BLaER1 (cell line): Measurements from ENCODE around the gene MMEL1.

ENCODE experiments used
- H3K27ac ChIP-seq: shearing (Covaris generic); formaldehyde crosslinking; 2 replicates; pipeline ENCODE4 v1.8.1; 2022
- H3K27me3 ChIP-seq: shearing (Covaris generic); formaldehyde crosslinking; 2 replicates; pipeline ENCODE4 v1.8.1; 2022
- H3K36me3 ChIP-seq: shearing (Covaris generic); formaldehyde crosslinking; 2 replicates; pipeline ENCODE4 v1.8.1; 2022
- H3K4me1 ChIP-seq: shearing (Covaris generic); formaldehyde crosslinking; 2 replicates; pipeline ENCODE4 v1.8.1; 2022
- H3K4me2 ChIP-seq: shearing (Covaris generic); formaldehyde crosslinking; 2 replicates; pipeline ENCODE4 v1.8.1; 2022
- H3K4me3 ChIP-seq: shearing (Covaris generic); formaldehyde crosslinking; 2 replicates; pipeline ENCODE4 v1.8.1; 2022
- H3K9ac ChIP-seq: shearing (Covaris generic); formaldehyde crosslinking; 2 replicates; pipeline ENCODE4 v1.8.1; 2022
- H3K9me3 ChIP-seq: shearing (Covaris generic); formaldehyde crosslinking; 2 replicates; pipeline ENCODE4 v1.8.1; 2022
- H4K20me1 ChIP-seq: shearing (Covaris generic); formaldehyde crosslinking; 2 replicates; pipeline ENCODE4 v1.8.1; 2022
- Cebpa-rat ChIP-seq: shearing (Covaris generic); IDR thresholded peaks from 2 replicates; pipeline ENCODE4 v1.8.1; 2022

MMEL1 gene

DNA sequence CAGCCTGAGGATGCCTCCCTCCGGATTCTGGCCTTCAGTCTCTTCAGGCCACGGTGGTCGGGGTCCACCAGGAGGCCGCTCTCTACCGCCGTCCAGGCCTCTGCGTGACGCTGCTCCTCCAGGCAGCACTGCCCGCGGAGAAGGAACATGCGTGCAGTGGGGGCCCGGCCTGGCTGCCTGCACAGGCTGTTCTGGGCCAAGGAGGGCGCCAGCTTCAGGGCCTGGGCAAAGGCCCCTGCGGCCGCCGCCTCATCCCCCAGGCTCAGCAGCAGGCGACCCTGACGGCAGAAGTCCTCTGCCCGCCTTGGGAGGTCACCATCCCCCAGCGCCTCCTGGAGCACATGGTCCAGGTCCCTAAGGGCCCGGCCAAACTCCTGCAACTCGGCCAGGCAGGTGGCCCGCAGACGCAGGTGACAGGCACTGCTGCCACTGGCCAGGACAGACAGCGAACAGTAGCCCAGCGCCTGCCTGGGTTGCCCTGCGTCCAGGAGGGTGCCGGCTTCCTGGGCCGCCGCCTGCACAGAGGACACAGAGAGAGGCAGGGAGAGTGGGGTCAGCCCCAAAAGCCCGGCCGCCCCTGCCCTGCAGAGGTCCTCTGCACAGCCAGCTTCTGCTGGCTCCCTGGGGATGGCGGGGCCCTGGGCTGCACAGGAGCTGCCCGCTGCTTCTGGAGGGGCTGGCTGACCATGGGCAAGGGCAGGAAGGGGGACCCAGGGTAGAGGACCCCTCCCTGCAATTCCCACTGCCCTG is 8.7 kb upstream of the MMEL1 start:
- peak overlapping the region; percentile 98 for H3K4me2 ChIP-seq
- peaks cover 18% of the 10 kb centered on the region for H3K9me3 ChIP-seq
- peak overlapping the region; percentile 78 for H3K9ac ChIP-seq
- peak overlapping the region; percentile 86 for H3K27ac ChIP-seq
- peaks cover 27% of the 10 kb centered on the region for H3K4me1 ChIP-seq
- no peak for TF ChIP-seq Cebpa-rat
- peaks cover 18% of the 10 kb centered on the region for H4K20me1 ChIP-seq
- no peaks in the 10 kb centered on the region for H3K36me3 ChIP-seq
- peaks cover 31% of the 10 kb centered on the region for H3K27me3 ChIP-seq
- H3K4me3 ChIP-seq, result peak overlapping the region; percentile 79

DNA sequence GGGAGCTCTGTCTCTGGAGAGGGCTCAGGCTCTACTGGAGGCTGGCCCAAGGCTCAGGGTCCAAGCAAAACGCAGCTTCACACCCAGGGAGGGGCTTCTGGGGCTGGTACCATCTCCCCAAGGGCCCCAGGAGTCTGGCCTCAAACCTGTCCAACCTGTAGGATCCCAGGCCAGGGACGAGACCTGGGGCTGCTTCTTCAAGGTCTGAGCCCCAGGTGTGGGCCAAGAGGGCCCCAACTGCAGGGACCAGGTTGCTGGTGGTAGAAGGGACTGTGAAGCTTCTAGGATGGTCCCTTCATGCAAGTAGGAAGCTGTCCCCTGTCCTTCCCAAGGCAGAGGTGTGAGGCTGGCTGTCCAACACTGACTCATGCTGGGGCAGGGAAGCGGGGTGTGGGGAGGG is 7.8 kb upstream of the MMEL1 start:
- no peak overlapping the region for H3K4me2 ChIP-seq
- no peaks in the 10 kb centered on the region for H3K36me3 ChIP-seq
- H3K9ac ChIP-seq, result no peak overlapping the region
- no peak for TF ChIP-seq Cebpa-rat
- H3K27me3 ChIP-seq, result peaks cover 22% of the 10 kb centered on the region
- peaks cover 27% of the 10 kb centered on the region for H3K4me1 ChIP-seq
- H3K27ac ChIP-seq, result no peak overlapping the region
- H3K4me3 ChIP-seq, result no peak overlapping the region
- H3K9me3 ChIP-seq, result peaks cover 25% of the 10 kb centered on the region
- H4K20me1 ChIP-seq, result peaks cover 18% of the 10 kb centered on the region

DNA sequence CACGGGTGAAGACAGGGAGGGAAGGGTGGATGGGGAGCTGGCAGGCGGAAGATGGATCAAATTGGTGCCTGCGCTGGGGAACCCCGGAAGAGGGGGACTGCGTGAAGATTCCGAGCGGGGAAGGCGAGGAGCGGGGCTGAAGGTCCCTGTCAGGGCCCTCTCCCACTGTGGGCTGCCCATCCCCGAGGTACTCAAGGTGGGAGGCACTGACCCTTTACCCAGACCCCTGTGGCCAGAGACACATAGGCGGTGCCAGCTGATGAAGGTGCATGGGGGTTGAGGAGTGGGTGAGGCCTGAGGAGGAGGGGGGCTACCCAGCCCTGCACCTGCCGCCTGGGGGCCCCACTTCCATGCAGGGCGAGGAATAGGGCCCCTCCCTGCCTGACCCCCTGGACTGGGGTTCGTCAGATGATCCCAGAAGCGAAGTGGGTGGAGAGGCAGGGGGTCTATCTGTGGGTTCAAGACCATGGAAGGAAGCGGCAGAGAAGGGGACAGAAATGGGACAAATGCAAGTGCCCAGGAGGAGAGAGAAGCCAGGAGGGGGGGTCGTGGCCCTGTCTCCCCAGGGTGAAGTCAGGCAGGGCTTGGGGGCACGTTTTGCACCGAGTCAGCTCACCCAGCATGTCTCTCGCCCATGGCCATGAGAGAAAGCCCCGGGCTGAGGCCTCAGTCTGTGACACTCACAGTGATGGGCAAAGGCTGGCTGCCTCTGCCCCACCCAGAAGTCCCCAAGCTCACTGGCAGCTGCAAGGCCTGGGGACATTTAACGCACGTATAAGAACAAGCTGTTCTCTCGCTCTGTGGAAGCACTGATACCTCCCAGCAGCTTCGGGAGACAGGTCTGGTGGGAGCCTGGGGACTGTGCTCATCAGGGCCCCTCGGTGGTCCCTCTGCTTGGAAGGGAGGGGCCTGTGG is 7.0 kb upstream of the MMEL1 start:
- TF ChIP-seq Cebpa-rat, result no peak
- peaks cover 31% of the 10 kb centered on the region for H3K9me3 ChIP-seq
- peaks cover 27% of the 10 kb centered on the region for H3K4me1 ChIP-seq
- no peak overlapping the region for H3K9ac ChIP-seq
- peaks cover 18% of the 10 kb centered on the region for H4K20me1 ChIP-seq
- no peak overlapping the region for H3K4me3 ChIP-seq
- no peaks in the 10 kb centered on the region for H3K36me3 ChIP-seq
- no peak overlapping the region for H3K27ac ChIP-seq
- H3K4me2 ChIP-seq, result no peak overlapping the region
- H3K27me3 ChIP-seq, result peaks cover 16% of the 10 kb centered on the region

DNA sequence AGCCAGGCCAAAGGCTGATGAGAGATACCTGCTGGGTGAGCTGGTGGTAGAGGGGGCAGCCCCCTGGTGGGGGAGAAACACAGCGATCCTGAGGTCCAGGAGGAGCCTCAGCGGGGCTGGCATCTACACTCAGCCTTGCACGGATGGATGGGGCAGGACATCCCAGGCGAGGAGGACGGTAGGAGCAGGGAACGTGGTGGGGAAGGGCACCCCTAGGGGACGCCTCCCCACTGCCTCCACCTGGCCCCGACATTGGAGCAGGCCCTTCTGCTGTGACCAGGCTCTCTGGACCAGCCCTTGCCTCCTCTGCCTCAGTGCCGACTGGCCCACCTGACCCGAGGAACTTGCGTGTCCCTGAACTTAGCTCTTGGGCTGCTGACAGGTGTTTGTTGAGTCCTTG is 6.4 kb upstream of the MMEL1 start:
- TF ChIP-seq Cebpa-rat, result no peak
- Histone ChIP-seq H3K9me3 (peaks cover 31% of the 10 kb centered on the region), H3K36me3 (no peaks in the 10 kb centered on the region), H3K4me3 (no peak overlapping the region), H3K9ac (no peak overlapping the region), H3K4me1 (peaks cover 27% of the 10 kb centered on the region), H4K20me1 (peaks cover 18% of the 10 kb centered on the region), H3K4me2 (no peak overlapping the region), H3K27ac (no peak overlapping the region), H3K27me3 (peaks cover 9% of the 10 kb centered on the region)

DNA sequence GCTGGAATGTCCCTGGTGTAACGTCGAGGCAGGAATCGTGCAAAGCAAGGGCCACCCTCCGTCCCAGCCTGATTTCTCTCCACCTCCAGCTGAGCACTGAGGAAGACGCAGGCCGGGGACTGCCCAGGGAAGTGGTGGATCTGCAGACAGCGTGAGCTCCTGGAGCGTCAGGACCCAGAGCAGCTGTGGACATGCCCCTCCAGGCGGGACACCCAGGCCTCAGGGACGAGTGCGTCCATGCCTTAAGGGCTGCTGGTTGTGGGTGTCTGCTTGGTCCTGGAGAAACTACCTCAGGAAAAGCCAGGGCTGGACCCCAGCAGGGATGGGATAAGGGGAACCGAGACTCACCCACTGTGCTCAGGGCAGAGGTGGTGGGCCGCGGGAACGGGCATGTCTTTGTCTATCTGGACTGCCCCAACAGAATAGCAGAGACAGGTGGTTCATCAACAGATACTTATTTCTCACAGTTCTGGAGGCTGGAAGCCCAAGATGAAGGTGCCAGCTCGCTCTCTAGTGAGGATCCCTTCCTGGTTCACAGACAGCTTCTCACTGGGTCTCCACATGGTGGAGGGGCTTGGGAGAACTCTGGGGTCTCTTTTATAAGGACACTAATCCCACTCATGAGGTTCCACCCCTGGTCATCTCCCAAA is 5.8 kb upstream of the MMEL1 start:
- TF ChIP-seq Cebpa-rat, result no peak
- Histone ChIP-seq H3K4me2 (no peak overlapping the region), H3K27ac (no peak overlapping the region)

DNA sequence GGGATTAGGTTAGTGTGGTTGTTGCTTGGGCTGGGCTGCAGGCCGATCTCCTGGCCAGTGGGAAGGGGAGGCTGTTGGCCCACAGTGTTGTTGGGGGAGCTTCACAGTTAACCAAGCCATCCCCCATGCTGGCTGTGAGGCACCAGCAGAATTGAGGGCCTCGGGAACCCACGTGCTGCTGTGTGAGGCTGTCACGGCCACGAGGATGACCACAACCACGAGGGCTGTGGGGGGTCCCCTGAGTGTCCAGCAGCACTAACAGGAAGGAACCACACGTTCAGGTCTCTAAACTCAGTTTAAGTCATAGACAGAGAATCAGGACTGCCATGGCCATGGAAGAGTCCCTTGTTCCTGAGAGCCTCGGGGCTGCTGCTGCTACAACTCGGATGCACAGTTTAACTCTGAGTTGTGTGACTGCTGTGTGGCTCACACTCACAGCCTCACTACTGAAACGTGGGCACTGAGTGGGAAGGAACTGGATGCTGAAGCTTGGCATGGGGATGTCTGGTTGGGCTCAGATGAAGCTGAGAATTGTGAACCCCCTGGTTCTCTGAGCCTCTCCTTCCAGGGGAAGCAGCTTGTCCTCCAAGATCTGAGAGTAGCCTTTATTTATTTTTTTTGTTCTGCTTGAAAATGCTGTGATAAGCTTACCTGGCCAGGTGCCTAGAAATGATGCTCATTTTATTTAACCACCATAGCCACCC is 4.8 kb upstream of the MMEL1 start:
- Histone ChIP-seq H3K4me1 (peaks cover 26% of the 10 kb centered on the region), H3K9me3 (peaks cover 31% of the 10 kb centered on the region), H4K20me1 (peaks cover 18% of the 10 kb centered on the region), H3K4me3 (no peak overlapping the region), H3K4me2 (no peak overlapping the region), H3K36me3 (no peaks in the 10 kb centered on the region), H3K9ac (no peak overlapping the region), H3K27ac (no peak overlapping the region), H3K27me3 (no peaks in the 10 kb centered on the region)
- TF ChIP-seq Cebpa-rat, result no peak

More for the DNA sequence above, 5.8 kb upstream of the MMEL1 start:
- H3K9me3 ChIP-seq, result peaks cover 31% of the 10 kb centered on the region
- H3K4me3 ChIP-seq, result no peak overlapping the region
- no peak overlapping the region for H3K9ac ChIP-seq
- H4K20me1 ChIP-seq, result peaks cover 18% of the 10 kb centered on the region
- H3K36me3 ChIP-seq, result no peaks in the 10 kb centered on the region
- peaks cover 24% of the 10 kb centered on the region for H3K4me1 ChIP-seq
- peaks cover 3% of the 10 kb centered on the region for H3K27me3 ChIP-seq

DNA sequence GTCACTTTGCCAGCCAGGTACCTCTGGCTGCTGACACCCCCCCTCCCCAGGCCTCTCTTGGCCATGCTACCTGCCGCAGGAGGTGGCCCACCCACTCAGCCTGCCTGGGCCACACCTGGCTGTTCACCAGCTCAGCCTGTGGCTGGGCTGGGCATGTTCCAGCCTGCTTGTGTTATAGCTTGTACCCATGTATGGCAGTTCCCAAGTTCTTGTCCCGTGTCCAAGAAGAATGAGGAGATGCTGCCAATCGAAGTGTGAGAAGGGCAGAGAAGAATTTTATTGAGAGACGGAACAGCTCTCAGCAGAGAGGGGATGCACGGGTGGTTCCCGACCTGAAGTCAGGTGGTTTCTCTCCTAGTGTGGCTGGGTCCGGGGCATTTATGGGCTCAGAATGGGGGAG is 3.9 kb upstream of the MMEL1 start:
- Histone ChIP-seq H3K27ac (no peak overlapping the region), H3K4me1 (peaks cover 24% of the 10 kb centered on the region), H3K36me3 (no peaks in the 10 kb centered on the region), H4K20me1 (peaks cover 12% of the 10 kb centered on the region), H3K9ac (no peak overlapping the region), H3K4me2 (no peak overlapping the region), H3K9me3 (peaks cover 31% of the 10 kb centered on the region), H3K4me3 (no peak overlapping the region), H3K27me3 (no peaks in the 10 kb centered on the region)
- TF ChIP-seq Cebpa-rat, result no peak

DNA sequence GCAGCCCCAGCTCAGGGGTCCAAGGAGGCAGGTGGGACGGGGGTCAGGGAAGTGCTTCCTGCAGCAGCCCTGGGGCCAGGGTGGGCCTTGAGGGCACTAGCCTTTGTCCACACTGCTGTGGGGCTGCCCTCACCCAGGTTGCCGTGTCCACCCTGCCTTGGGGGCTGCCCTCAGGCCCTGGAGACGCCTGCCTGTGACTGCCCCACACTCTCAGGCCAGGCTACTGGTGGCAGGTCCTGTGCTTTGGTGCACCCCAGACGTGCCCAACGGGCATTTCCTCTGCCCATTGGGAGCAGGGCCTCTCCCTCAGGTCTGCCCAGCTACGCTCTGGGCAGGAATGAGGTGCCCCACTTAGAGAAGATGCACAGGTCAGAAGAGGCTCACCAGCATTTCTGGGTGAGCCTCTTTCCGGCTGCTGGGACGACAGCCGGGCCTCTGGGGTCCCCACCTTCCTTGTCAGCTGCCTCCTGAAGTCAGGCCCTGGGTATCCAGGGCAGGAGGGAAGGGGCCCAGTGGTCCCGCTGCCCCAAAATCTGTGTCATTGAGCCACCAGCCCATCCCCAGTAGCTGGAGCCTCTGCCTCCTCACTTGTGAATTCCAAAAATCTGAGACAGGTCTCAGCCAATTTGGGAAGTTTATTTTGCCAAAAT is 2.7 kb upstream of the MMEL1 start:
- 0 out of 2 replicates have a peak, but pooled peaks cover 7% of the 10 kb centered on the region for H4K20me1 ChIP-seq
- no peak overlapping the region for H3K9ac ChIP-seq
- H3K4me2 ChIP-seq, result no peak overlapping the region
- no peak overlapping the region for H3K27ac ChIP-seq
- peaks cover 32% of the 10 kb centered on the region for H3K9me3 ChIP-seq
- peaks cover 25% of the 10 kb centered on the region for H3K4me1 ChIP-seq
- no peak overlapping the region for H3K4me3 ChIP-seq
- H3K36me3 ChIP-seq, result no peaks in the 10 kb centered on the region
- no peak for TF ChIP-seq Cebpa-rat
- H3K27me3 ChIP-seq, result peaks cover 6% of the 10 kb centered on the region

DNA sequence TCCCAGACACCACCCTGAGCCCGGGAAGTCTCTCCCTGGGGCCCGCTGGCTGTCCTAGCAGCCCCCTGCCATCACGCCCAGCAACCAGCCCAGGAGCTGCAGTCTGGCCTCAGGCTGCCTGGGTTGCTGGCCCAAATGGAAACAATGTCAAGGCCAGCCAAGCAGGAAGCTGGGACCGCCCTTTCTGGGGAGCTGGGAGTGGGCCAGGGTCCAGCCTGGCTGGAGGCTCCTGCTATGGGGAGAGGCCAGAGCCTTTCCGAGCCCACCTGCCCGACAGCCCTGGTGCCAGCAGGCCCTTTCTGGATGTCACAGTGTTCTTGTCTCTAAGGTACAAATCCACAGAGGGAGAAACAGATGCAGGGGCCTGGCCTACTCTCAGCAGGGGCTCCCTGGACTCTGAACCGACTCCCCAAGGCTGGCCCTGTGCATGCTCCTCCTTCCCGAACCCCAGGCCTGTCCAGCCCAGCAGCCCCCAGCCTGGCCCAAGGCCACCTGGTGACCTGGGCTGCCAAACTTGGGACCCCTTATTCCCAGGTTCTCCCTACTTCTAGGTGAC is 1.2 kb upstream of the MMEL1 start:
- Histone ChIP-seq H3K27me3 (peaks cover 21% of the 10 kb centered on the region), H3K4me1 (peaks cover 22% of the 10 kb centered on the region), H3K9me3 (peaks cover 46% of the 10 kb centered on the region), H3K27ac (no peak overlapping the region), H3K4me2 (no peak overlapping the region), H3K4me3 (no peak overlapping the region), H4K20me1 (peaks cover 7% of the 10 kb centered on the region; the same call in 1 of the 2 replicates), H3K36me3 (no peaks in the 10 kb centered on the region), H3K9ac (no peak overlapping the region)
- no peak for TF ChIP-seq Cebpa-rat
